Omental fat pad (tissue), 4 donors: ENCODE results near the gene ARID5A. TPM values are rescaled to one million over a fixed set of nuclear protein-coding genes. Genes with fewer than 3 reads are reported as not detected.
"Not testable (repeated sequence)": the region's sequence is repeated elsewhere in the genome, so short reads cannot be mapped to it uniquely, and the experiment has no call there.

Experiments used
- ATAC-seq: fragments of 150-250 bp; one replicate; pipeline ENCODE4 v1.9.1; 2016; ENCODE audit warnings: mild to moderate bottlenecking, moderate library complexity; ENCODE audit not compliant: low FRiP score
- DNase-seq: peaks from one replicate; pipeline ENCODE4 v3.0.0-alpha.2; 2019; ENCODE audit warnings: low spot score
- total RNA-seq, 4 donors: library from RNA; depleted of rRNA; stranded (reverse); fragments of >200 nt; gene quantifications; one replicate each; pipeline ENCODE4 v1.1.0, GENCODE V29; 2016
- TF ChIP-seq, protein P1 (sequence below), 3 donors: fragments of 450-650 bp; IDR thresholded peaks; one replicate each; pipeline ENCODE4 v1.5.1; 2016 to 2017; ENCODE audit warnings: antibody characterized with exemption in 3 of 3, mild to moderate bottlenecking in 3 of 3, moderate library complexity in 2 of 3

The ARID5A gene
- total RNA-seq, 4 donors from 2014 or later = 26.2 to 79.7 (median 41.8) TPM

DNA sequence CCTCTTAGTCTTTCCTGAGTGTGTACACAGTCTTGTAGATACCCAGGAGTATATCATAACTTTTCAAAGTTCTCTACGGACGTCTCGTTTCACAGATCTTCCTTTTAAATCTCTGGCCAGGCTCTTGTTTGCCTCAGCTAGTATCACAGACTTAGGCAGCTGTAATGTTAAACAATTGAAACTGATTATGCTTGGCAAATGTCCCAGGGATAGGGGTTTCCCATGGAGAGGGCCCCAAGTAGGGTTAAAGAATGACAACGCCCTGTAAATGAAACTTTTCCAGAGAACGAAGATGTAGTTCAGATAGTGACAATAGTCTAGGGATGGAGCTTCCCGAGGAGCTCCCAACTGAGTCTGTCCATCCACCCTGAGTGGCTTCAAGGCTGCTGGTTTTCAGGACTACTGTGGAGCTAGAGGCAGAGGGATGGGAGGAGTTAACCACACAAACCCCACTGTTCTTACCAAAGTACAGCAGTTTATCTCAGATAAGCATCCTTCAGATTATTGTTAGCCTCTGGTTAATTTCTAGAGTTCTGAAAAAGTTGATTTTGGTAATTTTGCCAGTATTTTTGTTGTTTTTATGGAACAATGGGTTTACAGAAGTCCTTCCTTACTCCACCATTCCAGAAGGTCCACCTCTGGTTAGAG, 40.4 kb upstream of the ARID5A start:
- ATAC-seq = no peak
- DNase-seq = no peak
- TF ChIP-seq, protein P1, sequence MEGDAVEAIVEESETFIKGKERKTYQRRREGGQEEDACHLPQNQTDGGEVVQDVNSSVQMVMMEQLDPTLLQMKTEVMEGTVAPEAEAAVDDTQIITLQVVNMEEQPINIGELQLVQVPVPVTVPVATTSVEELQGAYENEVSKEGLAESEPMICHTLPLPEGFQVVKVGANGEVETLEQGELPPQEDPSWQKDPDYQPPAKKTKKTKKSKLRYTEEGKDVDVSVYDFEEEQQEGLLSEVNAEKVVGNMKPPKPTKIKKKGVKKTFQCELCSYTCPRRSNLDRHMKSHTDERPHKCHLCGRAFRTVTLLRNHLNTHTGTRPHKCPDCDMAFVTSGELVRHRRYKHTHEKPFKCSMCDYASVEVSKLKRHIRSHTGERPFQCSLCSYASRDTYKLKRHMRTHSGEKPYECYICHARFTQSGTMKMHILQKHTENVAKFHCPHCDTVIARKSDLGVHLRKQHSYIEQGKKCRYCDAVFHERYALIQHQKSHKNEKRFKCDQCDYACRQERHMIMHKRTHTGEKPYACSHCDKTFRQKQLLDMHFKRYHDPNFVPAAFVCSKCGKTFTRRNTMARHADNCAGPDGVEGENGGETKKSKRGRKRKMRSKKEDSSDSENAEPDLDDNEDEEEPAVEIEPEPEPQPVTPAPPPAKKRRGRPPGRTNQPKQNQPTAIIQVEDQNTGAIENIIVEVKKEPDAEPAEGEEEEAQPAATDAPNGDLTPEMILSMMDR (IDR thresholded peaks at IDR 0.05) = no peak

DNA sequence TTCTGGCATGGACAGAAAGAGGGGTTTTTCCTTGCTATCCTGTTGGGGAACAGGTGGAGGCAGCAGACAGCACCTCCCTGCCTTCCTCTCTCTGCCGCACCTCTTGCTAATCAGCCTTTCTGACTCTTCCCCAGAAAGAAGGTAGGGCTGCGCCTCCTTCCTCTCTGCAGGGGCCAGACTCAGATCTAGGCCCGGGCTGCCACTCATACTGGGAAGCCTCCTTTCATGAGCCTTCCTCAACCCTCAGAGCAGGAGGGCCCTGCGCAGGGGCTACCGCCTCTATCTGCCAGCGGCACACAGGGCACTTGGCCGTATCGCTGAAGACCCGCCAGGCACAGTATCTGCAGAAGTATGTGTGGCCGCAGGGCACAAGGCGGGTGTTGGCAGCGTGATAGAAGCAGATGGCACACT, 38.5 kb upstream of the ARID5A start:
- TF ChIP-seq, protein P1 (IDR thresholded peaks at IDR 0.05) = no peak
- ATAC-seq (no peak), DNase-seq (no peak)

DNA sequence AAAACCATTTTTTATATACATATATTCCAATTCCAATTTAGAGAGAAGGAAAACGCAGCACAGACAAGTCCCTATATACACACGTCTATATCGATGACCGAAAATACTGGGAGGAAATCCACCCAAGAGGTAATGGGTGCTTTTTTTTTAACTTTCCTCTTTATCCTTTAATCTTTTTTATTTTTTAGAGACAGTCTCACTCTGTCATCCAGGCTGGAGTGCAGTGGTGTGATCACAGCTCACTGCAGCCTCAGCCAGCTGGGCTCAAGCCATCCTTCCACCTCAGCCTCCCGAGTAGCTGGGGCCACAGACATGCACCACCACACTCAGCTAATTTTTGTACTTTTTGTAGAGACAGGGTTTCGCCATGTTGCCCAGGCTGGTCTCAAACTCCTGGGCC, 37.9 kb upstream of the ARID5A start:
- not testable (repeated sequence) for ATAC-seq, DNase-seq

DNA sequence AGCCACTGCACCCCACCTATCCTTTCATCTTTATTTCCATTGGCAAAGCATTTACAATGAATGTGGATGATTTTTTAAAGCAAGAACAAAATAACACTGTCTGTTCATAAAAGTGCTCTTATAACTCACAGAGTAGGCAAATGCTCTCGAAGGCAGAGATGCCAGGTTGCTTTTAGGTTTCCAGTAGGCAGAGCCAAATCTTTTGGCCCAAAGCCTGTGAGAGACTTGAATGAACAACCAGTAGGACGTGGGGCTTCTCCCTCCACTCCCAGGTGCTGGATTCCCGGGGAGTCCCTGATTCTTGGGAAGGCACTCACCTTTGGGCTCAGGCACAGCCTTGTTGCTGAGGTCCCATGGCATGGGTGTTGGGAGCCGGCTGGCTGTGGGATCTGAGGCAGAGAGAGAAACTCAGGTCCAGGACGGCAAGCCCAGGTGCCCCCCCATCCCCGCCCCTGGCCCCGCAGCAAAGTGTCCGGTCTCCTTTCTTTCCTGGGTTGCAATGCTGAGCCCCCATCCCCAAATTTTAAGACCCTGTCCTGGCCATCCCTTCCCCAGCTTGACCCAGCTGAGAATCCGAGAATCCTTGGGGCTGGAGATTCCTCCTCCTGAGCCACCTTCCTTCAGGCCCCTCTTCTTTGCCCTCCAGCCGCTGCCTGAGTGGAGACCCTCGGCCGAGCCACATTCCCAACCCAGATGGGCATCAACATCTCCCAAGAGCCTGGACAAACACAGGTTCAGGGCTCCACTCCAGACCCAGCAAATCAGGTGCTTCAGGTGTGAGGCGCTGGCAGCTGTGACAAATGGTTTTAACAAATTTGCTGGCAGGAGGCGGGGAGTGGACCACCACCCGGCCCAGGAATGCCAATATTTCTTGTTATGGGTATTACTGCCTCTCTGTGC, 37.2 kb upstream of the ARID5A start:
- ATAC-seq = no peak
- TF ChIP-seq, protein P1 (IDR thresholded peaks at IDR 0.05) = no peak
- DNase-seq = no peak

DNA sequence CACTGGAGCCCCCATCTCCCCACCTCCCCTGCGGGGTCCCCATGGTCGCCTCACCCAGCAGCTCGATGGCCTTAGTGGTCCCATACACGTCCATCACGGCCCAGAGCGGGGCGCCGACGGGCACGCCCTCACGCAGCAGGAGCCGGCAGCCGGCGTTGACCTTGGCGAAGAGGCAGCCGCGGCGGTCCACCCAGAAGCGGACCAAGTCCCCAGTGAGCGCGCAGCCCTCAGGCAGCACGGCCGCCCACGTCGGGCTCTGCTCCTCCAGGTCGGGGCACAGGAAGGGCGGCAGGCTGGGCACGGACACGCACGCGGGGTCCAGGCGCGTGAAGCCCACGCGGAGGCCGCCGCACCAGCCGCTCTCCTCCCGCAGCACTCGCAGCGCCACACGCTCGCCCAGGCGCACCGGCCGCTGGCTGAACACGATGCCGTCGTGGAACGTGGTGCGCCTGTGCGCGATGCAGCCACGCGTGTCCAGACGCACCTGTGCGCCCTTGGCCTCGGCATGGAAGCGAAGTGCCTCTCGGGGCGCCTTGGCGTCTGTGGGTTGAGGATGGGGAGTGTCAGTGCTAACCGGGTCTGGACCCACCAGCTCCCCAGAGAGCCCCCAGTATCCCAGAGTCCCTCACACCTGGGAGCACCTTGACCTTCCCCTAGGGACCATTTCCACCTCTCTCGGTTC, 36.0 kb upstream of the ARID5A start:
- TF ChIP-seq, protein P1 (IDR thresholded peaks at IDR 0.05) = no peak

DNA sequence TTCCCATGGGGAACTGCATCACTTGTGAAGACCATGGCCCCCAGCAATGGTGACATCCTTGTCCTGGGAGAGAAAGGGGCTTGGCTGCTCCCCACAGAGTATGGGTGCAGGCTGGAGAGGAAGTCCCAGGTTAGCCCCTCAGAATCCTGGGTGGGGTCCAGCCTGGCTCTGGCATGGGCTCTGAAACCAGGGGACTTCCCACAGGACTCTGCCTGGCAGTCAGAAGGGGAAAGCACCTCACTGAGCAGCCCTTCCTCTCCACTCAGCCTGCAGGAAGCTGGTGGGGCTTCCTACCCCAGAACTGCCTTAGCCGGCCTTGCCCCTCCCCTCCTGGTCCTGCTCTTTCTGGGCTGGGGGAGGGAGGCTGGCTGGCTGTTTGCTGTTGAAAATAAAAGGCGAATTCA, 35.1 kb upstream of the ARID5A start:
- ATAC-seq = no peak
- TF ChIP-seq, protein P1 (IDR thresholded peaks at IDR 0.05) = no peak
- DNase-seq = no peak

More for the DNA sequence above, 36.0 kb upstream of the ARID5A start:
- no peak for DNase-seq
- ATAC-seq = no peak
